Activated CD8-positive, alpha-beta memory T cell treated with anti-CD3 and anti-CD28 coated beads, Interleukin-2, amount 50 U/mL, for 24 hours (primary cell): ENCODE measurements around the gene SHROOM2.

Experiments
- DNase-seq: peaks from one replicate; pipeline ENCODE4 v3.0.0-alpha.2; 2020; ENCODE audit errors: extremely low read depth

SHROOM2 gene

GRCh38 chrX:9865804-9866472, 79.7 kb downstream of the SHROOM2 start:
- no peak for DNase-seq

- DNase-seq, result no peak
These were observed 80.4 kb downstream of the SHROOM2 start for GRCh38 chrX:9866633-9867032.

- DNase-seq, result no peak
These were observed 81.0 kb downstream of the SHROOM2 start for GRCh38 chrX:9867226-9867625.

- DNase-seq, result no peak
These were observed 81.5 kb downstream of the SHROOM2 start for GRCh38 chrX:9867753-9868152.

- no peak for DNase-seq
These were observed 85.6 kb downstream of the SHROOM2 start for GRCh38 chrX:9871701-9872268.

GRCh38 chrX:9873360-9873759, 87.1 kb downstream of the SHROOM2 start:
- DNase-seq, result no peak

GRCh38 chrX:9873952-9874351, 87.7 kb downstream of the SHROOM2 start:
- no peak for DNase-seq

- no peak for DNase-seq
These were observed 88.3 kb downstream of the SHROOM2 start for GRCh38 chrX:9874483-9874882.

GRCh38 chrX:9875801-9876200, 89.6 kb downstream of the SHROOM2 start:
- DNase-seq, result no peak

- no peak for DNase-seq
These were observed 90.0 kb downstream of the SHROOM2 start for GRCh38 chrX:9876201-9876600.

GRCh38 chrX:9878146-9878820, 92.1 kb downstream of the SHROOM2 start:
- no peak for DNase-seq

GRCh38 chrX:9880237-9880636, 94.0 kb downstream of the SHROOM2 start:
- no peak for DNase-seq

- no peak for DNase-seq
These were observed 94.6 kb downstream of the SHROOM2 start for GRCh38 chrX:9880870-9881269.

GRCh38 chrX:9882669-9883446, 96.6 kb downstream of the SHROOM2 start:
- no peak for DNase-seq

GRCh38 chrX:9884031-9884779, 98.0 kb downstream of the SHROOM2 start:
- no peak for DNase-seq

- DNase-seq, result peak; percentile 2
These were observed 98.9 kb downstream of the SHROOM2 start for GRCh38 chrX:9885150-9885549.

GRCh38 chrX:9887659-9888297, 101.5 kb downstream of the SHROOM2 start:
- no peak for DNase-seq

GRCh38 chrX:9888953-9889470, 102.8 kb downstream of the SHROOM2 start:
- no peak for DNase-seq

GRCh38 chrX:9890681-9891091, 104.5 kb downstream of the SHROOM2 start:
- DNase-seq, result no peak

- DNase-seq, result no peak
These were observed 109.1 kb downstream of the SHROOM2 start for GRCh38 chrX:9895225-9895912.
